Measurements from ENCODE around the gene SLC6A17.

The SLC6A17 gene

GRCh38 chr1:110240476-110241210 is 90.3 kb downstream of the SLC6A17 start:
- no peak for DNase-seq (ENCODE audit: low read depth, low spot score)

DNA sequence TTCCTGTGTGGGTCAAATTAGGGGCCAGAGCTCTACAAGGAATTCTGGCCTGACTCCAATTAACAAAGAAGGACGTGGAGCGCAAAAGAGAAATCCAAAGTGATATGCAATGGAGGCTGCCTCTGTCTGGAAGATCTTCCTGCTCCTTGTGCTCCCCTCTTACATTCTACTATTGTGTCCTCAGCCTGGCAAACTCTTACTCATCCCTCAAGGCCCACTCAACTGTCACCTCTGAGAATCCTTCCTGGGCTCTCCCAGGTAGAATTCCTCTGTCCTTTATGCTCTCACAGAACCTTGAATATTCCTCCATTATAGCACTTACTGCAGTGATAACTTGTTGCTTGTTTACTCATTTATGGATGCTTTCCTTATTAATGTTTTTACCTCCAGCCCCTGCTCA is 91.2 kb downstream of the SLC6A17 start:
- no peak for DNase-seq (ENCODE audit: low read depth, low spot score)

DNA sequence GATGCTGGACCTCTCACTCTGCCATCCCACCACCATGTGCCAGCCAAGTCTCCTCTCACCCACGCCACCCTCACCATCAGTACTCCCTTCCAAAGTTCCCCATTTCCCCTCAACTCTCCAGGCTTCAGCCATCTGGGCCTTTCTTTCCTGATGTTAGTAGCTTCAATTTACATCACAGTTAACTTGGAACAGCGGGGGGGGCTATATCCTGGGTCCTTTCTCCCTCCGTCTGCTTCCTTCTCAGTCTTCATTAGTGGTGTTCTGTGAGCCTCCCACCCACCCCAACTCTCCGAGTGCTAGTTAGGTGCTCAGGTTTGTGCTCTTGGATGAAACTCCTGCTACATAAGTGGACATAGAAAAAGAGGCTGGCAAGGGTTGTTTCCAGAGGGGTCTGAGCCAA is 91.8 kb downstream of the SLC6A17 start:
- no peak for DNase-seq (ENCODE audit: low read depth, low spot score)

DNA sequence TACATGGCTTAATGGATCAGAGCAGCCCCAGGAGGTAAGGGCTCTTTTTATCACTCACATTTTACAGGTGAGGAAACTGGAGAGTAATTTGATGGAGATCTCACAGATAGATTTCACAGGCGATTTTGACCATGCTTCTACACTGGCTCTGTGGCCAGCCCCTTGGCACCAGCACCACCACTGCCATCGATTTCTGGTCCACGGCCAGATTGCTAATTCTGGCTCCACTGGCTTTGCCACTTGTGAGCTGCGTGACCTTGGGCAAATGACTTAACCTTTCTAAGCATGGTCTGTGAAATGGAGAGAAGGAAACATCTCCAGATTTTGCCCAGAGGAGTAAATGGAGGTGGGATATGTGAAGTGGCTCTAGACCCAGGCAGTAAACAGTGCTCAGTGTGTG is 92.4 kb downstream of the SLC6A17 start:
- no peak for DNase-seq (ENCODE audit: low read depth, low spot score)

- DNase-seq (ENCODE audit: low read depth, low spot score), result no peak
Observed at GRCh38 chr1:110243146-110243545, 92.9 kb downstream of the SLC6A17 start.

DNA sequence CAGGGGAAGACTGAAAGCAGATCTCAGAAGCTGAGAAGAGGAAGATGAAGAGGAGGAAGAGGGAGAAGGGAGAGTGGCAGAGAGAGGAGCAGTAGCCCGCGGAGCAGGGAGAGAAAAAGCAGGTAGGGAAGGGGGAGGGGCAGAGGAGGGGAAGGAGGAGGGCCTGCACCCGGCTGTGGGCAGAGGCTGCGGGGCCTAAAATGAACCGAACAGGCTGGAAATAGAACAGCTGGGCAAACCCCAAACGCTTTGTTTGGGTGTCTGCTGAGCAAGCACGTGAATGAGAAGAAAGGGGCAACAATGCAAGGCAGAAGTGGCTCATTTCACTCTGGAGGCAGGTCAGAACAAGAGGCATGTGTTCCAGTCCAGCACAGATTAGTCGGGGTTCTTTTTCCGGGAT is 93.3 kb downstream of the SLC6A17 start:
- no peak for DNase-seq (ENCODE audit: low read depth, low spot score)

DNA sequence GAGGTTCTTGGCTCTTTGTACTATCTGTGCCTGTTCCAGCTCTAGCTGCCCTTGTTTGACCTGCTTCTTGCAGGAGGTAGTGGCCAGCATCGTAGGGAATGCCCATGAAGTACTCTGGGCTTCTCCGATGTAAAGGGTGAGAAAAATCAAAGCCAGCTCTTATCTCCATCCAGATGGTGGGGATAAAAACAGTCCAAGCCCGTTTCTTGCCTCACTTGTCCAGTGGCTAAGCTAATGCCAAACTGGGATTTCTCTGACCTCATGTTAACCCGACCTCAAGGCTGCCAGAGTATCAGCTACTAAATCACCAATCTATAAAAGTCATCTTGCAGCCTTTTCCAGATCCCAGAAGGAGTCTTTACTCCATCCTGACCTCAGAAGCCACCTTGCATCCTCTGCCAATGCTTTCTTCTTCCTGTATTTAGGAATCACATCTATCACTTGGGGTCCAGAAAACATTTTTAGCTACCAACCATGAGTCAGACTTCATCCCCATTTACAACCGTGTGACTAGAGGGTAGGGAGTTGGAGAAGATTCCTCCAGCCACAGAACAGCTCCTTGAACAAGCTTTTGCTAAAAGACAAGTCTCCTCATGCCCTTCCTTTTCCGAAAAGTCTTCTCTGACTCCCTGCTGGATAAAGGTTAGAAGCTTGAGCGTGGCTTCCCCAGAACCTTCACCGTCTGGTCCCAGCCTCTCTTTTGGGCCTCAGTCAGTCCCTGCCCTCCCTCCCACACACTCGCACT is 95.8 kb downstream of the SLC6A17 start:
- DNase-seq (ENCODE audit: low read depth, low spot score), result no peak

DNA sequence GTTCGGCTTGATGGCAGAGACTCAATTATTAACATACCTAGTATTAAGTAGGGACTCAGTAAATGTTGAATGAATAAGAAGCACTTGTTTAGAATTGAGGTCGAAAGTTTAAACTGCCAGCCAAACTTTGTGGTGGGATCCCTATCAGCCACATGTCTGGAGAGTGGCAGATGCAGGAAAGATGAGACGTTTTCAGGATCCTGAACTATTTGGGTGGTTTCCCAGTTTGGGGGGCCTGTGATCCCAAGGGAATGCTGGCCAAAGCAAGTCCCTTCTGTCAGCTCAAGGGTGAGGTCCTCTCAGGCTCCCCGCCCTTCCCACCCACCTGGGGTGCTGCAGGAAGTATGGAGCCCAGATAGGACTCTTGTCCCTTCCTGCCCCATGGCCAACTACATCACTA is 98.5 kb downstream of the SLC6A17 start:
- DNase-seq (ENCODE audit: low read depth, low spot score), result no peak

GRCh38 chr1:110249256-110249655 is 99.0 kb downstream of the SLC6A17 start:
- no peak for DNase-seq (ENCODE audit: low read depth, low spot score)

DNA sequence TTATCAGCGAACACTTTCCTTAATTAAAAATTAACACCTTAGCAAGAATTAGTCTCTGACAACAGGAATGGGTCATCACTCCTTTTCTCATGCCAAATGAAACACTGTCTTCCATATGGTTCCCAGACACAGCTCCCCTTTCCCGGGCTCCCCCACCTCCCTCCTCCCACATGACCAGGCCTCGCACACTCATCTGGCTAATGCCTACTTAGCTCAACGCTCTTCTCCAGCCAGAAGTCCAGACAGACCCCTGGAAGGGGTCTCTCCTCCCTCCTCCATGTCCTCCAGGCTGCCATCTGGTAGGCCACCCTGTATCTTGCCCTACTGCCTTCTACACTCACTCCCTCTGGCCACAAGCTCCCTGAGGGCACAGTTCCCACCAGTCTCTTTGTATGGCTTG is 99.7 kb downstream of the SLC6A17 start:
- DNase-seq (ENCODE audit: low read depth, low spot score), result no peak

- DNase-seq (ENCODE audit: low read depth, low spot score), result no peak
Observed at GRCh38 chr1:110250749-110251148, 100.5 kb downstream of the SLC6A17 start.
